MM.1S (cell line): Measurements from ENCODE around the gene SLC44A1.
A peak's percentile ranks its signal among the peaks of the same experiment; 100 is the strongest.

ENCODE experiments used
- DNase-seq: peaks from one replicate; pipeline ENCODE4 v3.0.0-alpha.2; 2015
- H2AFZ ChIP-seq: fragments of 300-600 bp; sonication (generic); 2 replicates; pipeline ENCODE4 v1.6.0; 2016; ENCODE audit warnings: antibody characterized with exemption, low read length
- H3F3A ChIP-seq: fragments of 300-600 bp; sonication (generic); 2 replicates; pipeline ENCODE4 v1.6.1; 2016; ENCODE audit warnings: mild to moderate bottlenecking, antibody characterized with exemption, low read length, moderate library complexity, mixed read lengths; ENCODE audit not compliant: insufficient read depth
- H3K27ac ChIP-seq: fragments of 300-600 bp; sonication (generic); 2 replicates; pipeline ENCODE4 v1.5.1; 2016; ENCODE audit warnings: mild to moderate bottlenecking, low read length
- H3K27me3 ChIP-seq: fragments of 300-600 bp; sonication (generic); replicated peaks from 2 replicates; pipeline ENCODE4 v1.6.0; 2016; ENCODE audit warnings: low read length; ENCODE audit not compliant: insufficient read depth
- H3K36me3 ChIP-seq: fragments of 300-600 bp; sonication (generic); replicated peaks from 2 replicates; pipeline ENCODE4 v1.6.1; 2016; ENCODE audit warnings: mild to moderate bottlenecking, low read length, mixed read lengths; ENCODE audit not compliant: insufficient read depth
- H3K4me1 ChIP-seq: fragments of 300-600 bp; sonication (generic); 2 replicates; pipeline ENCODE4 v1.6.1; 2016; ENCODE audit warnings: low read length, mixed read lengths
- H3K4me2 ChIP-seq: fragments of 300-600 bp; sonication (generic); 2 replicates; pipeline ENCODE4 v1.6.0; 2016; ENCODE audit warnings: low read depth, low read length
- H3K4me3 ChIP-seq: fragments of 300-600 bp; sonication (generic); 2 replicates; pipeline ENCODE4 v1.5.1; 2016; ENCODE audit warnings: low read length, mixed read lengths
- H3K79me2 ChIP-seq: fragments of 300-600 bp; sonication (generic); 2 replicates; pipeline ENCODE4 v1.6.1; 2016; ENCODE audit warnings: mixed run types, low read length, mixed read lengths
- H3K9ac ChIP-seq: fragments of 300-600 bp; sonication (generic); 2 replicates; pipeline ENCODE4 v1.6.1; 2016; ENCODE audit warnings: low read length, mixed read lengths
- H3K9me2 ChIP-seq: fragments of 300-600 bp; sonication (generic); replicated peaks from 2 replicates; pipeline ENCODE4 v1.6.1; 2016; ENCODE audit warnings: mild to moderate bottlenecking, low read length, mixed read lengths; ENCODE audit not compliant: insufficient read depth
- H3K9me3 ChIP-seq: fragments of 300-600 bp; sonication (generic); replicated peaks from 2 replicates; pipeline ENCODE4 v1.6.1; 2016; ENCODE audit warnings: mild to moderate bottlenecking, low read length, mixed read lengths; ENCODE audit not compliant: insufficient read depth
- H4K20me1 ChIP-seq: fragments of 300-600 bp; sonication (generic); 2 replicates; pipeline ENCODE4 v1.6.1; 2016; ENCODE audit warnings: mild to moderate bottlenecking, low read length, moderate library complexity, mixed read lengths; ENCODE audit not compliant: insufficient read depth
- CTCF ChIP-seq: fragments of 300-600 bp; sonication (generic); IDR thresholded peaks from 2 replicates; pipeline ENCODE4 v1.5.1; 2016; ENCODE audit warnings: antibody characterized with exemption, low read length, mixed read lengths
- EZH2 ChIP-seq: fragments of 300-600 bp; sonication (generic); optimal IDR thresholded peaks from 2 replicates; pipeline ENCODE3; 2017; ENCODE audit warnings: low read depth, mild to moderate bottlenecking, antibody characterized with exemption, low read length, mixed read lengths
- EZH2phosphoT487 ChIP-seq: fragments of 300-600 bp; sonication (generic); IDR thresholded peaks from 2 replicates; pipeline ENCODE4 v1.6.1; 2018; ENCODE audit warnings: antibody characterized with exemption, low read length

SLC44A1 gene

GRCh38 chr9:105444130-105444529 lies 199.7 kb downstream of the SLC44A1 start:
- no peak overlapping the region for H3K4me2 ChIP-seq
- H3K4me1 ChIP-seq, result no peaks in the 10 kb centered on the region
- no peaks in the 10 kb centered on the region for H3F3A ChIP-seq
- H3K9me3 ChIP-seq, result no peaks in the 10 kb centered on the region
- no peaks in the 10 kb centered on the region for H4K20me1 ChIP-seq
- no peaks in the 10 kb centered on the region for H3K27me3 ChIP-seq
- no peak overlapping the region for H3K9ac ChIP-seq
- no peak overlapping the region for H3K4me3 ChIP-seq
- no peaks in the 10 kb centered on the region for H3K79me2 ChIP-seq
- H3K27ac ChIP-seq, result no peak overlapping the region
- DNase-seq, result no peak
- no peaks in the 10 kb centered on the region for H3K36me3 ChIP-seq
- TF ChIP-seq EZH2 (no peak), CTCF (no peak), EZH2phosphoT487 (no peak)
- H3K9me2 ChIP-seq, result no peaks in the 10 kb centered on the region
- no peak overlapping the region for H2AFZ ChIP-seq

GRCh38 chr9:105445203-105445881 lies 200.9 kb downstream of the SLC44A1 start:
- H3K79me2 ChIP-seq, result no peaks in the 10 kb centered on the region
- H2AFZ ChIP-seq, result no peak overlapping the region
- DNase-seq, result no peak
- H3K36me3 ChIP-seq, result no peaks in the 10 kb centered on the region
- H3K27ac ChIP-seq, result no peak overlapping the region
- H3K4me2 ChIP-seq, result no peak overlapping the region
- H3K9me3 ChIP-seq, result no peaks in the 10 kb centered on the region
- no peak overlapping the region for H3K4me3 ChIP-seq
- no peak overlapping the region for H3K9ac ChIP-seq
- no peaks in the 10 kb centered on the region for H4K20me1 ChIP-seq
- no peaks in the 10 kb centered on the region for H3F3A ChIP-seq
- no peaks in the 10 kb centered on the region for H3K27me3 ChIP-seq
- no peaks in the 10 kb centered on the region for H3K4me1 ChIP-seq
- no peaks in the 10 kb centered on the region for H3K9me2 ChIP-seq
- TF ChIP-seq EZH2, result no peak
- no peak for TF ChIP-seq EZH2phosphoT487
- TF ChIP-seq CTCF, result no peak

- H3K27ac ChIP-seq, result no peak overlapping the region
- TF ChIP-seq CTCF, result no peak
- no peak for TF ChIP-seq EZH2
- TF ChIP-seq EZH2phosphoT487, result no peak
- DNase-seq, result no peak
These were observed 202.9 kb downstream of the SLC44A1 start for GRCh38 chr9:105447386-105447813.

More at GRCh38 chr9:105447386-105447813, 202.9 kb downstream of the SLC44A1 start:
- no peaks in the 10 kb centered on the region for H3K36me3 ChIP-seq
- no peaks in the 10 kb centered on the region for H3K9me3 ChIP-seq
- no peaks in the 10 kb centered on the region for H3K27me3 ChIP-seq
- H3F3A ChIP-seq, result no peaks in the 10 kb centered on the region
- H3K9ac ChIP-seq, result peak overlapping the region; percentile 51; the same call in 1 of the 2 replicates
- H4K20me1 ChIP-seq, result no peaks in the 10 kb centered on the region
- H3K79me2 ChIP-seq, result no peaks in the 10 kb centered on the region
- H3K4me1 ChIP-seq, result no peaks in the 10 kb centered on the region
- peak overlapping the region; percentile 84 for H3K4me3 ChIP-seq
- H3K4me2 ChIP-seq, result peak overlapping the region; percentile 94
- no peaks in the 10 kb centered on the region for H3K9me2 ChIP-seq
- H2AFZ ChIP-seq, result peak overlapping the region; percentile 99
